HG03520 (cell line): ENCODE data around the gene TSSK6.

ENCODE experiments used
- ATAC-seq: cut with Tn5 transposase; IDR thresholded peaks from one replicate; pipeline ENCODE4 v1.9.1; 2021; ENCODE audit warnings: mild to moderate bottlenecking, moderate library complexity; ENCODE audit not compliant: unreplicated experiment

Gene TSSK6

GRCh38 chr19:19465436-19466070 is 49.8 kb downstream of the TSSK6 start:
- ATAC-seq = no peak

DNA sequence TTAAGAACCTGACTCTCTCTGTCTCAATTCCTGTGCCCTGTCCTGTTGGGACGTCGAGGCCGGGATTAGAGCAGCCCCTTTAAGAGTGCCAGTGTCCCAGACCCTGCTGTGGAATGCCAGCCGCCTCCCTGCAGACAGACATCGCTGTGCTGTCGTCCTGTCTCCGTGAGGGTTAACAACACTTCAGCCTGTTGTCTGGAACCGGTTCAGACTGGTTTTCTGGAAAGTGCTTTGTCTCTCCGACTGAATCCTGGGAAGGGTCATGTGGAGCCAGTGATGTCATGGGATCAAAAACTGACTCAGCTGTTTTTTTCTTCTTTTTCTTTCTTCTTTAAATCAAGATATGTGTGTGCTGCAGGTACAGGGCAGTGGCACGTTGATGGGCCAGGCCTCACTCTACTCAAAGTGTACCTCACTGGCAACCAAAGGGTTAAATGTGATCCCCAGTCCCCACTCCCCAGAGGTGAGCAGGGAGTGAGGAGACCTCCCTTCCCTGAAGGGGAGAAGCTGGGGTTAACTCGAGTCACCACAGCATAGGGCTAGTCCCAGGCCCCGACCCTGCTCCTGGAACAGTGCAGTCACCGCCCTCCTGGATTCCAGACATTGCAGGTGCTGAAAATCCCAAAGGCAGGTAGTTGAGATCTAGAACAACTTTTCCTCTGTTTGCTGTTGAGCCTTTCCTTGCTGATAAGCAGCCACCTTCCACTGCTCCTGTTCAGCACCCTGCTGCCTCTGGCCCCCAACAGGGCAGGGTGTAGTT is 50.8 kb downstream of the TSSK6 start:
- ATAC-seq = no peak
